GM12892 (cell line): ENCODE data around the gene POTEG.
"Not testable (repeated sequence)": the region's sequence is repeated elsewhere in the genome, so short reads cannot be mapped to it uniquely, and the experiment has no call there.

Source experiments
- POLR2A ChIP-seq: IDR thresholded peaks from 2 replicates; pipeline ENCODE4 v1.6.1; 2011; ENCODE audit warnings: low read depth, low read length, control low read depth
- POLR2AphosphoS5 ChIP-seq: IDR thresholded peaks from 2 replicates; pipeline ENCODE4 v1.6.1; 2011; ENCODE audit warnings: low read depth, low read length, control low read depth
- TAF1 ChIP-seq: IDR thresholded peaks from 2 replicates; pipeline ENCODE4 v1.6.1; 2011; ENCODE audit warnings: low read depth, mild to moderate bottlenecking, control low read depth, low read length, borderline replicate concordance

DNA sequence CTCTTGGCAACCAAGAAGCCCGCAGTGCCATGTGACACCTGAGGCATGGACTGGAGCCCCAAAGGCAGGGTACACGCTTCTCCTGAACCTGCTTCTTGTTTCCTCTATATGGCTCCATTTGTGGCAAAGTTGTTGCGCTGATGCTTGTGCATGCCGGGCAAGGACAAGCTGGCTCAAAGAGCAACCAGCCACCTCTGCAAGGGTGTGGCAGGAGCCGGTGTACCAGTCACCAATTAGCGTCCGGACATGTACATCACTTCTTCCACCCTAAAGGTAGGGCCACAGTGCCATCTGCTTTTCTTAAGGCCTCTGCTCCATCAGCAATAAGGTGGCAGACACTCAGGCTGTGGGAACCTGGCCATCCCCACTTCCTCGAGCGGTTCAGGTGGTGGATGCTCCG, 43.9 kb downstream of the POTEG start:
- TF ChIP-seq POLR2A, TAF1, POLR2AphosphoS5: not testable (repeated sequence)
